ENCODE data around the gene MYEOV. TPM values are rescaled to one million over a fixed set of nuclear protein-coding genes. Genes with fewer than 3 reads are reported as not detected.

MYEOV gene
- total RNA-seq, 1 experiment from 2014 or later, result not detected

GRCh38 chr11:69339041-69339733 is 45.2 kb downstream of the MYEOV start:
- H3K36me3 Mint-ChIP-seq (ENCODE audit: insufficient read depth, unreplicated experiment), result peaks cover 11% of the 10 kb centered on the region
- POLR2A ChIA-PET, result no interaction called here
- no TSS peak for BruUV-seq (replicated peaks)
- no peak for DNase-seq (ENCODE audit: unreplicated experiment)
- H3K27ac Mint-ChIP-seq (ENCODE audit: low read depth, unreplicated experiment), result no peak overlapping the region
- CTCF ChIA-PET, result interaction anchor here (0.6 kb wide), 1 partner anchor 289 kb away, joined by 3 read pairs; no protein-coding TSS in a partner anchor
- peaks cover 12% of the 10 kb centered on the region for H3K4me1 Mint-ChIP-seq (ENCODE audit: insufficient read depth, unreplicated experiment)
- no peaks in the 10 kb centered on the region for H3K27me3 Mint-ChIP-seq (ENCODE audit: insufficient read depth, unreplicated experiment)
- no peak for TF ChIP-seq CTCF (IDR thresholded peaks at IDR 0.05; ENCODE audit: unreplicated experiment)
- H3K9me3 Mint-ChIP-seq (ENCODE audit: unreplicated experiment), result no peaks in the 10 kb centered on the region
- intact Hi-C loops (cut with micrococcal nuclease), result no loop called here
- no peak overlapping the region for H3K4me3 Mint-ChIP-seq (ENCODE audit: unreplicated experiment)

- ChIA-PET CTCF (no interaction called here), POLR2A (no interaction called here)
- H3K27me3 Mint-ChIP-seq (ENCODE audit: insufficient read depth, unreplicated experiment), result no peaks in the 10 kb centered on the region
- H3K36me3 Mint-ChIP-seq (ENCODE audit: insufficient read depth, unreplicated experiment), result peaks cover 11% of the 10 kb centered on the region
- DNase-seq (ENCODE audit: unreplicated experiment), result no peak
- no TSS peak for BruUV-seq (replicated peaks)
- H3K9me3 Mint-ChIP-seq (ENCODE audit: unreplicated experiment), result no peaks in the 10 kb centered on the region
- peaks cover 12% of the 10 kb centered on the region for H3K4me1 Mint-ChIP-seq (ENCODE audit: insufficient read depth, unreplicated experiment)
- intact Hi-C loops (cut with micrococcal nuclease), result no loop called here
- H3K4me3 Mint-ChIP-seq (ENCODE audit: unreplicated experiment), result no peak overlapping the region
- H3K27ac Mint-ChIP-seq (ENCODE audit: low read depth, unreplicated experiment), result no peak overlapping the region
- no peak for TF ChIP-seq CTCF (IDR thresholded peaks at IDR 0.05; ENCODE audit: unreplicated experiment)
These were observed 46.1 kb downstream of the MYEOV start for GRCh38 chr11:69339983-69340565.

GRCh38 chr11:69342588-69343330 is 48.8 kb downstream of the MYEOV start:
- H3K4me3 Mint-ChIP-seq (ENCODE audit: unreplicated experiment), result no peak overlapping the region
- ChIA-PET POLR2A (no interaction called here), CTCF (interaction anchor here (0.6 kb wide), 1 partner anchor 323 kb away, joined by 3 read pairs; no protein-coding TSS in a partner anchor)
- no peaks in the 10 kb centered on the region for H3K27me3 Mint-ChIP-seq (ENCODE audit: insufficient read depth, unreplicated experiment)
- BruUV-seq (replicated peaks), result no TSS peak
- DNase-seq (ENCODE audit: unreplicated experiment), result no peak
- H3K9me3 Mint-ChIP-seq (ENCODE audit: unreplicated experiment), result no peaks in the 10 kb centered on the region
- peaks cover 11% of the 10 kb centered on the region for H3K36me3 Mint-ChIP-seq (ENCODE audit: insufficient read depth, unreplicated experiment)
- no peaks in the 10 kb centered on the region for H3K4me1 Mint-ChIP-seq (ENCODE audit: insufficient read depth, unreplicated experiment)
- intact Hi-C loops (cut with micrococcal nuclease), result no loop called here
- no peak overlapping the region for H3K27ac Mint-ChIP-seq (ENCODE audit: low read depth, unreplicated experiment)
- no peak for TF ChIP-seq CTCF (IDR thresholded peaks at IDR 0.05; ENCODE audit: unreplicated experiment)
